Umbilical cord (tissue), 2 donors: Measurements from ENCODE around the gene NCF4. TPM values are rescaled to one million over a fixed set of nuclear protein-coding genes. Genes with fewer than 3 reads are reported as not detected.
A peak's percentile ranks its signal among the peaks of the same experiment; 100 is the strongest.

Source experiments
- DNase-seq: peaks from one replicate; pipeline ENCODE4 v3.0.0-alpha.2; 2015; ENCODE audit warnings: low spot score
- total RNA-seq: library from RNA; depleted of rRNA; stranded (reverse); fragments of >200 nt; gene quantifications from one replicate; pipeline ENCODE4 v1.2.3, GENCODE V29; 2014; ENCODE audit warnings: low replicate concordance; ENCODE audit not compliant: insufficient read depth

Gene NCF4
- 13.5 TPM for total RNA-seq

DNA sequence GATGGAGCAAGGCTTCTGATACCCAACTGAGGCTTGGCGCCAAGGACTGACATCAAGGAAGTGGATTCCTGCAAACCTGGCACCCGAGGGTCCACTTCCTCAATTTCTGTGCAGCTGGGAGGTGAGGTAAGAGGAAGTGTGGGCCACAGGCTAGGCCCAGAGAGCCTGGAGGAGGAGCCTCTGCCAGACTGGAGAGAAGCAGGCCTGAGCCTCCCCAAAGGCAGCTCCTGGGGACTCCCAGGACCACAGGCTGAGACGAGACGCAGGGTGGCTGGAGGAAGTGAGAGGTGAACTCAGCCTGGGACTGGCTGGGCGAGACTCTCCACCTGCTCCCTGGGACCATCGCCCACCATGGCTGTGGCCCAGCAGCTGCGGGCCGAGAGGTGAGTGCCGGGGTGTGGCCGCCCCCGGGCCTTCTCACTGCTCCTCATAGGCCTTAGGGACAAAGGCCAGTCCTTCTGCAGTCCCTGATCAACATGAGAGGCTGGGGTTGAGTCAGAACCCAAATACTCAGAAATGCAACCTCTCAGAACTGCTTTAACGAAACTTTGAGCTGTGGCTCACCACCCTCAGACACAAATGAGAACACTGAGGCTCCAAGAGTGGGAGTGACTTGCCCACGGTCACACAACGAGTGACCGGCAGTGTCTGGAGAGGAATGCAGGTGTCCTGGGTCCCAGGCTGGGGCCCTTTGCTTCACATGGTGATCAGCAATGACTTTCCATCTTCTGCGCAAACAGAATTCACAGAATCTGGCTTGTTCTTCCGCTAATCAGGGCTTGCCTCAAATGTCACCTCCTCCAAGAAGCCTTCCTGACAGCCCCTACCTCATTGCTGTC lies at the start of gene NCF4:
Gene NCF4, plus strand, starts transcription at position 186 of the 839 bp plus-strand sequence. Its CDS starts 166 bp downstream, at position 352.
- peak; percentile 66 for DNase-seq

DNA sequence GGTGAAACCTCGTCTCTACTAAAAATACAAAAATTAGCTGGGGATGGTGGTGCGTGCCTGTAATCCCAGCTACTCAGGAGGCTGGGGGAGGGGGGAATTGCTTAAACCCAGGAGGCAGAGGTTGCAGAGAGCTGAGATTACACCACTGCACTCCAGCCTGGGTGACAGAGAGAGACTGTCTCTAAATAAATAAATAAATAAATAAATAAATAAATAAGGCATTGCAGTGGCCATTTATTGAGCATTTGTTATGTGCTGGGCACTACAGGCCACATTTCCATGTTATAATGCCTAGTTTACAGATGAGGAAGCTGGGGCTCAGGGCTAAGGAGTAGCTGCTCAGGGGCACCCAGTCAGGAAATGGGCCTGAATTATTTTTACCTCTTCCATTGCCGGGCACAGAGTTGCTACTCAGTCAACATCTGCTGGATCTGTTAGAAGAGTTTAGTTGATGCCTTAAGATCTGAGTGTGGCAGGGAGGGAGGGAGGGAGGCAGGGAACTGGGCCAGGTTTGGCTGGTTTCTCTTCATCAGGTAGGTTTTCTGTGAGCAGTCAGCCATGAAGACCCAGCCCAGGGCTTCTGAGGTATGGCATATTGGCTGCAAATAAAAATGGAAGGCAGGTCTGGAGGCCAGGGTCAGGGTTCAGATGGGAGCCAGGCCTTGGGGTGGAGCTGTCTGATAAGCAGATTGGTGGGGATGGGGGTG lies 49.6 kb upstream of the NCF4 start:
- DNase-seq: no peak

DNA sequence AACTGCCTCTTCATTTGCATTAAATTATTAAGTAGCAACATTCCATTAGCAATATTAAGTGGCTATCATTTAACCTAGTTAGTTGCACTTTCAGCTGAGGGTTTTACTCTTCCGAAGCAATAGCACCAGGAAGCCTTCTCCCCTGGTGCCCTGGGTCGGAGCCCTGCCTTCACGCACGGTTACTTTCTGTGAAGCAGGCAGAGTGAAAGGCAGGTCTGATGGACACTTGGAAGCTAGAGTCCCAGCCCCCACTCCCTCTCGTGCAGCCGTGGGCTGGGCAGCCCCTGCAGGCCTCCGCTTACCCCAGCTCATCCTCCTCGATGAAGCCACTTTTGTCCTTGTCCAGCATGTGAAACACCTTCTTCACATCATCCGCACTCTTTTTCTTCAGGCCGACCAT lies 46.0 kb upstream of the NCF4 start:
- no peak for DNase-seq

DNA sequence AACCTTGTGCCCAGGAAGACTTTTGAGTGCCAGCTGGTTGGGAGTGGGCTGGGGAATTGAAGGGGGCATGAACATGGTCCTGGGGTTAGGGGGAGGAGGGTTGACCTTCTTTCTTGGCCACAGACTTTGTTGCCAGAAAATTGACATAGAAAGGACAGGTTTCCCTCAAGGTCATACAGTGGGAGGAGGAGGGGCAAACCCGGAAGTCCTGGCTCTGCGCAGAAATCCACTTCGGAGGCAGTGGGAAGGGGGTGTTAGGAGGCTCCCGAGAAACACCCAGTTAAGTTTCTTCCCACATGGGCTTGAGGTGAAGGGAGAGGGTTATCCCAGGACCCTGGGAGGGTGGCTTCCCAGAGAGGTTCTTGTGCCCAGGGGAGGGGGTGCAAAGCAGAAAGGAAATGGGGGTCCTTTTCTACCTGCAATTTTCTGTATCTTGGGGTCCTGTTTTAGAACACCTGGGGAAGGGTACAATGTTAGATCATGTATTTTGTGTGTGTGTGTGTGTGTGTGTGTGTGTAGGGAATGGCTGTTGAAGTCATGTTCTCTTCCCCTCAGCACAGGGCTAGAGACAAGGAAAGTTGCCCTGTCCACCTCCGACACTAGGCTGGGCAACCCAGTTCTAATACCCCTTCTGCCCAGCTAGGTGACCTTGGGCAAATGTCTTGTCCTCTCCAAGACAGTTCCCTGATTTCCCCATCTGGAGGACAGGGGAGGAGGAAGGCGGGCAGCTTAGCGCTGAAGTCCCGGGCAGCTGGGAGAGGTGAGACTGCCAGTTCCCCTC lies 45.1 kb upstream of the NCF4 start:
- no peak for DNase-seq

DNA sequence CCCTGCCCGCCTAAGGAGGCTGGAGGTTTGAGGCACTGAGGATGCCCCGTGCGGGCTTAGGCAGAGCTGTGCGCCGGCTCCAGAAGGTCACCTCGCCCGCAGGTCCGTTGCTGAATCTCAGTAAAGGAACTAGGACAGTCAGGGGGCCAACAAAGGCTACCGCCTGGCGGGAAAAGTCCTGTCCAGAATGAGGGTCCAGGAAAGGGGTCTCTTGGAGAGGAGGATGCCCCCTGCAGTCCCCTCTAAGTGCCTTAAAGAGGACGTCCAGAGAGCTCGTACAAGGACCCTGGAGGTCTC lies 44.5 kb upstream of the NCF4 start:
- no peak for DNase-seq

DNA sequence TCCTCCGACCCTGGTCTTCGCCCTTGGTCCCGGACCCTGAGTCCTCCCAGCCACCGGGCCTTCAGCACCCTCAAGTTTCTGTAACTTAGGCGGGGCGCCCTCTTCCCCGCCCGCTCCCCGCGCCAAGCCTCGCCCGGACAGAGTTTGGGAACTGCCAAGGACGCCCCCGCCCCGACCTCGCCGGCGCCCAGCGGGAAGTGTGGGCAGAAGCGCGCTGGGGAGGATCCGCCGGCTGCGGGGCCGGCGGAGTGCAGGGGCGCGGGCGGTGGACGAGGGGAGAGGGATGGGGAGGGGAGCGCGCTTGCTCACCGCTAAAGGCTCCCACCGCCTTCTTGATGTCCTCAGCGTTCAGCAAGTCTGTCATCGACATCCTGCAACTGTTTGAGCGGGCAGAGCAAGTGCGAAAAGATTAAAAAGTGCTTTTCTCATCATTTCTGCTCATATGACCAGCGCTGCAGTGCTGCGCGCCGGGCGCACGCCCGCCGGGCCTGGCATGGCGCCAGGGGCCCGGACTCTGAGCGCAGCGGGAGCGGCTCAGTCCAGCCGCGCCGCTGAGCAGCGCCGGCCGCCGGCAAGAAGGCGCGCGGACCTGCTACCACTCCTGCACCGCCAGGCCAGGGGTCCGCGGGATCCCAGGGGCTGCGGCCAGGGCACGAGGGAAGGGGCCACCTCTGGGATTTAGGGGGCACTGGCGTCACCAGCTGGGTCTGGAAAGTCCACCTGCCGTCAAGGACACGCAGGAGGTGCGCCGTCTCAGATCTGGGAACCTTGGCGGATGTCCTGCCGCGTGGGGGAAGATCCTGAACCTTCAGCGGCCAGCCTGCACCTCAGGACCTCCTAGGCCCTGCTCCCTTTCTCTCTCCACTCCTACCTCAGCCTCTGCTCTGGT lies 43.9 kb upstream of the NCF4 start, which contains the start of gene PVALB:
Gene PVALB, minus strand, starts transcription at position 400 of the 889 bp plus-strand sequence. Its CDS starts 30 bp downstream, at position 370.
- DNase-seq: peak; percentile 41

DNA sequence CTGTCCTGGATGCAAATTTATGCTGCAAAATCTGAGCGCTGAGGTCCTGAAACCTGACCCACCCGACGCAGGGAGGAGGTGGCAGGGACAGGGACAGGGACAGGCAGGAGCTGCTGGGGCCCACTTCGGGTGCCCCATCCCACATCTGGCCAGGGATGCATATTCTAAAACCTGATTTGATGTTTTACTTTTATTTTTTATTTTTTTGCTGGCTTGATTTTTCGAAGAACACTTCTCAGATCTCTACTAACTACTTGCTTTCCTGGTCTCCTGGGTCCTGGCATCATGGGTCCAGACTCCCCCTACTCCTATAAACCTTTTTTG lies 43.3 kb upstream of the NCF4 start:
- DNase-seq: no peak

DNA sequence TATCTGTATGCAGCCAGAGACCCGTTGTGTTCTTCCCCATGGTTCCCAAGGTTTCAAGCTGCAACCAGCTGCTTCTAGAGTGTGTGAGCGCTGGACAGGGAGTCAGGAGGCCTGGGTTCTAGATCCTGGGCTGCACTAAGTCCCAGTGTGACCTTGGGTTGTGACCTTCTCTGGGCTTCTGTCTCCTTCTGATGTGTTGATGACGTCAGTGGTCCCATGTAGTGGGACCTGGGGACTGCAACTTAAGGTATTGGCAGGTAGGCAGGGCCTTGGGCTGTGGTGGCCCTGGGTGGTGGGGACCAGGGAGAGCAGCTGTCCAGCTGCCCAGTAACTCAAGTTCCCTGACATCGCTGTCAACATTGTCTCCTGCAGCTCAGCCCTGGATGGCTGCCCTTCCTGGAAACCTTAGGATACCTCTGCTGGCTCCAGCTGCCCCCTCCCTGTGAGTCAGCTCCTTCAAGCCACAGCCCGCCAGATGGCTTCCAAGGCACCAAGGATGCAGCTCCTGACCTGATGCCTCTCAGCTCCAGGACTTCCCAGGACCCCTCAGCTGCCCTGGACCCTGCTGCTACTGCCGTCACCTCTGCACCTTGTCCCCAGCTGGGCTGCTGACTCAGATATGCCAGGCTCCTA lies 42.7 kb upstream of the NCF4 start:
- no peak for DNase-seq

DNA sequence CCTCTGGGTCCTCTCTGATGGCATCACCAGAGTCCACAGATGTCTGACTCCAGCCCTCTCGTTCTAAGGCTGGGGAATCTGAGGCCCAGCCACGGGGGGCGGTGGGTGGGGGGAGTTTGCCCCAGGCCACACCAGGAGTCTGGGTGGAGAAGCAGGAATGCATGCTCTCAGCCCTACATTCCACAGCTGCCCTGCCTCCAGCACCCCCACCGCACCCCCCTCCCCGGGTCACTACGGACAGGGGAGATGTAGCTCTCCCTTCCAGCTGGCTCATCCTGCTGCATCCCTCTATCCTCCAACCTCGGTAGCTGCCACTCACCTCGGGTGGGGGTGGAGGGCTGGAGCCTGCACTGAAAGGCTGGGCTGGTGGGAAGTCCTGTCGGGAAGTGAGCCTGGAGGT lies 41.7 kb upstream of the NCF4 start:
- DNase-seq: no peak

DNA sequence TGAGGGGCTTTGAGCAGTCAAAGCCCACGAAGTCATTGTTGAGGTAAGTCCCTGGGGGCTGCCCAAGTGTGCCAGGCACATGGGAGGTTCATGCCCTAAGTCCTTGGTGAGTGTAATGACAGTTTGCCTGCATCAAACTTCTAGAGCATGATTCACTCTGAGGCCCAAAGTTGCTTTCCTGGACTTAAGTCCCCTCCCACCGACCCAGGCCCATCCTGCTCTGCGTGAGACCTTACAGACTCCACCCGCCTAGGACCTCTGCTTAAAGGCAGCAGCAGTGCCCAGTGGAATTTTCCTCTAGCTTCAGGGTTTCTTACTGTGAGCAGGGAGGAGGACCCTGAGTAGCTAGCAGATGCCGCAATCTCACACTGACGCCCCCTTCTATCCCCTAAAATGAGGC lies 38.2 kb upstream of the NCF4 start:
- DNase-seq: peak; percentile 23

DNA sequence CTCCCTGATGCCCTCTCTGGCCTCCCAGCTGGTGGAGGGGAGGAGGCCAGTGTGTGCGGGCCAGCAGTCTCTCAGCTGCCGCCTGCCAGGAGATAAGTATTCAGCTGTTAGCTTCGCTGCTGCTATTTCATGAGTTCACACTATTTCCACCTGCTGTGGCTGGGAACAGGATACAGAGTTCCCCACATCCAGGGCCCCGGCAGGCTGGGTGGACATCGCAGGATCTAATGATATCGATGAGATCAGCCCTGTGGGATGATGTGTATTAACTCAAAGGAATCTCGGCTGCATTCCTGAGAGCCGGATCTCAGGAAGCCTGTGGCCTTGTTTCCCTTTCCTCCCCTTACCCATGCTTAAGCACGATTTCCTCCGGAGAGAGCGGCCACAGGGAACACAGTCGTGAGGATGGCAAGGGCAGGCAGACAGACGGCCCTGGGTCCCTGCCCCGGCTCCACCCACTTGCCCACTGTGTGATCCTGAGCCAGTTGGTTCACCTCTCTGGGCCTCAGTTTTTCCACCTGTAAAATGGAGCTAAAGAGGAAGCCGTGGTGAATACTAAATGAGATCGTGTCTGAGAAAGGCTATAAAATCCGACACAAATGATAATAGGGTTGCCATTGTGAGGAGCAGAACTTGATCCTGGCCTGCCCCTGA lies 37.5 kb upstream of the NCF4 start:
- peak; percentile 21 for DNase-seq

DNA sequence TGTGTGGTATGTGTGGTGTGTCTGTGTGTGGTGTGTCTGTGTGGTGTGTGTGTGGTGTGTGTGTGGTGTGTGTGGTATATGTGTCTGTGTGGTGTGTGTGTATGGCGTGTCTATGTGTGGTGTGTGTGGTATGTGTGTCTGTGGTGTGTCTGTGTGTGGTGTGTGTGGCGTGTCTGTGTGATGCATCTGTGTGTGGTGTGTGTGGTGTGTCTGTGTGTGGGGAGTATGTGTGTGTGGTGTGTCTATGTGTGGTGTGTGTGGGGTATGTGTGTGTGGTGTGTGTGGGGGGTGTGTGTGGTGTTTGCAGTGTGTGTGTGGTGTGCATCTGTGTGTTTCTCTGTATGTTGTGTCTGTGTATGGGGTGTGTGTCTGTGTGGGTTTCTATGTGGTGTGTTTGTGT lies 36.2 kb upstream of the NCF4 start:
- DNase-seq: no peak

DNA sequence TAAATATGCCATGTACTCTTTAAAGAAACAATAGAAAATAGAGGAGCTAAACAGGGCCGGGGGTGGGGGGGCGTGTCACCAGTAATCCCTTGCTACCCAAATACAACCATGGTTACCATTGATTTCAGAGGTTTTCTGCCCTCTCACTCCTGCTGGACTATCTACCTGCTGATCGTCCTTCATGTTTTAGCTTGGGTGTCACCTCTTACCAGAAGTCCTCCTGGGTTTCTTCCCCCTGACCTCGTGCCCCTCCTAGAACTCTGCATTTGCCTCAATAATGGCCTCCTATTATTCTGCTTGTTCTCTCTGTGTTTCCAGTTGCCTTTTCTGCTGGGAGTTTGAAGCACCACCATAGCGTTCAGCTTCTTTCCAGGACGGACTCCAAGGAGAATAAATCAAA lies 34.5 kb upstream of the NCF4 start:
- no peak for DNase-seq

DNA sequence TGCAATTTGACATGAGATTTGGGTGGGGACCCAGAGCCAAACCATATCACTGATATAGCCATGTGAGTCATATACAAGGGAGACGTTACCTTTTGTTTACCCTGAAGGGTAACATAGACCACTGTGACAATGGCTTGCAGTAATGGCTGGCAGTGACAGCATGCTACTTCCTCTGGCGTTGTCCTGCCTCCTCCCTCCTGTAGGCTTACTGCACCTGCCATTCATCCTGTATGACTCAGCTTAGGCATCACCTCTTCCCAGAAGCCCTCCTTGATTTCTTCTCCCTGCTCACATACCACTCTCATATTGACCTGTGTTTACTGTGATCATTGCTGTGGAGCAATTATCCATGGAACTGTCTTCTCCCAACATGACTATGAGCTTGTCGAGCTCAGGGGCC lies 32.0 kb upstream of the NCF4 start:
- no peak for DNase-seq

DNA sequence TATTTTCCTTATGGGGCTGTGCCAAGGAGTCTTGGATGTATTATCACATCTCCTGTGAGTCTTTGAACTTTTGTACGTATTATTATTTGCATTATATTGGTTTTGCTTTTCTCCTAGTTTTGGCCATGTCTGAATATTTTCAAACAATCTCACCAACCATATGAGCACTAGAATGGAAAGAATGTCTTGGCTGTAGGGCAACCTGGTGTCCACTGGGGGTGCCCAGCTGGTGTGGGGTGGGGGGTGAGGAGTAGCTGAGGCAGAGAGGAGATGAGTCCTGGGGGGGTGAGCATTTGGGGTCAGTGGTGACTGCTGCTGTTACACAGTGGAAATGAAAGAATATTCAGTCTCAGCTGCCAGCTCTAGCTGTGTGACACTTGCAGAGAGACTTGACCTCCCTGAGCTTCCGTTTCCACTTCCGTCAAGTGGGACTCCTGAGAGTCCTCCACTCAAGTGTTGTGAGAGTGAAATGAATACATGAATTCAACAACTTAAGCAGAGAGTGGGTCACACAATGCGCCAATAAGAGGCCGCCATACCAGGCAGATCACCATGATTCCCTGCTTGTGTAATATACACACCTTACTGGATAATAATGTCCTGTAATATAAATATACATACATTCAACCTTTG lies 31.3 kb upstream of the NCF4 start:
- DNase-seq: no peak

DNA sequence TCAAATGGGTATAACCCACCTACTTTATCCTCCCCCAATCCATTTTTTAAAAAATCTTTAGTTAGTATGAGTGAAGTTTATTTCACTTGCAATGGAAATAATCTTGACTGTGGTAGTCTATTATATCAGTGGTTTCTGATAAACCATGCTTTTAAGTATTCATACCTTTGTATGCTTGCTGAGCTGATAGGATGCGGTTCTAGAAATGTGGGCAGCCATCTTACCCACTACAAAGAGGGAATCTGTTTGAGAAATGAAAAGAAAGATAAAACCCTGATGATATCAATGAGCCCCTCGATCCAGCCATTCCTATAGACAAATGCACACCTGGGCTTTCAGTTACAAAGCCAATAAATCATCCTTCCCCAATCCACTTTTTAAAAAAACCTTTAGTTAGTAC lies 30.2 kb upstream of the NCF4 start:
- DNase-seq: no peak

DNA sequence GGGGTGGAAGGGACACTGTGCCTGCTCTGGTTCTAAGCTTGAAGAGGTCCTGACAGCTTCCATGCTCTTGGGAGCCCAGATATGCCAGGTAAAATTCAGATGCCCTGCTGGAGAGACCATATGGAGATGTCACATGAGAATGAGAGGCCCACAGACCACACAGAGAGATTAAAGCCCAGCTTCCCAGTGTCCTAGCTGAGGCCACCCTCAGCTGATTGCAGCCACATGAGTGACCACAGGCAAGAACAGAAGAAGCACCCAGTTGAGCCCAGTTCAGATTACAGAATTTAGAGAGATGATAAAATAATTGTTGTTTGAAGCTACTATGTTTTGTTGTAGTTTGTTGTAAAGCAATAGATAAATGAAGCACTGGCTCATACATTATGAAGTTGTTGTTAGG lies 29.6 kb upstream of the NCF4 start:
- DNase-seq: no peak

DNA sequence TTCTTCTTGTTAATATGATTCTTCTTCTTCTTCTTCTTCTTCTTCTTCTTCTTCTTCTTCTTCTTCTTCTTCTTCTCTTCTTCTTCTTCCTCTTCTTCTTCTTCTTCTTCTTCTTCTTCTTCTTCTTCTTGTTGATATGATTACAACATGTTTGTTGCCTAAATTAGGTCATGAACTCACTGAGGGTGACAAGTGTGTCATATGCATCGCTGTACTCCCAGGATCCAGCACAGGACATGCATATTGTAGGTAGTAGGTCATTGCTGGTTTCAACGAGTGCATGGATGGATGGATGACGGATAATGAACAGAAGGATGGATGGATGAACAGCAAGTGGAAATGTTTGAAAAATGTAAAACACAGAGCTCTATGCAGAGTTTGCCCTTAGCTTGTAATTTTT lies 29.1 kb upstream of the NCF4 start:
- DNase-seq: no peak

DNA sequence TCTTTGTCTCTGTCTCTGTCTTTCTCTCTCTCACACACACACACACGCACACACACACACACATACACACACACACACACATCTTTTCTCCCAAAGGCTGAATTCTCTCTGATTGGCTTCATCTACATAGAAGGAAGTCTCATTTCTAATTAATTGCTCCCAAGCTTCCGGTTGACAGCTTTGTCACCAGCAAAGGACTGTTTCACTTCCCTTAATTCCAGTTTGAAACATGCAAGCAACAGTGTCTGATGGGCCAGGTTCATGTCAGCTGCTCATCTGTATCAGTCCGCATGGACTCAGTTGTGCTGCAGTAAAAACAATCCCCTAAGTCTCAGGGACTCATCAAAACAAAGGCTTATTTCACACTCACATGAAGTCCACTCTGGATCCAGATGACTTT lies 27.7 kb upstream of the NCF4 start:
- no peak for DNase-seq

DNA sequence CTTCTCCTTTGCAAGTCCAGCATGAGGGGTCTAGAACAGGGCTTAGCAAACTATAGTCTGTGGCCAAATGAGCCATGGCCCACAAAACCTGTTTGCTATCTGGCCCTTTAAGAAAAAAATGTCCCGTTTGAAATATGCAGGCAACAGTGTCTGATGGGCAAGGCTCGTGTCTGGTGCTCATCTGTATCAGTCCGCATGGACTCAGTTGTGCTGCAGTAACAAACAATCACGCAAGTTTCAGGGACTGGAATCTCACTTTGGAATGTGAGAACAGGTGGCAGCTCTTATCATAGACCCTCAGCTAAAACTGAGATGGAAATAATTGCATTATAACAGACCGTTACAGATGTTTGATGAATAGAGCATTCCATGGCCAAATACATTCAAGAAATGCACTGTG lies 24.9 kb upstream of the NCF4 start:
- DNase-seq: no peak
